Measurements from ENCODE around the gene RNF125.
"Not testable (repeated sequence)": the region's sequence is repeated elsewhere in the genome, so short reads cannot be mapped to it uniquely, and the experiment has no call there.

Gene RNF125

DNA sequence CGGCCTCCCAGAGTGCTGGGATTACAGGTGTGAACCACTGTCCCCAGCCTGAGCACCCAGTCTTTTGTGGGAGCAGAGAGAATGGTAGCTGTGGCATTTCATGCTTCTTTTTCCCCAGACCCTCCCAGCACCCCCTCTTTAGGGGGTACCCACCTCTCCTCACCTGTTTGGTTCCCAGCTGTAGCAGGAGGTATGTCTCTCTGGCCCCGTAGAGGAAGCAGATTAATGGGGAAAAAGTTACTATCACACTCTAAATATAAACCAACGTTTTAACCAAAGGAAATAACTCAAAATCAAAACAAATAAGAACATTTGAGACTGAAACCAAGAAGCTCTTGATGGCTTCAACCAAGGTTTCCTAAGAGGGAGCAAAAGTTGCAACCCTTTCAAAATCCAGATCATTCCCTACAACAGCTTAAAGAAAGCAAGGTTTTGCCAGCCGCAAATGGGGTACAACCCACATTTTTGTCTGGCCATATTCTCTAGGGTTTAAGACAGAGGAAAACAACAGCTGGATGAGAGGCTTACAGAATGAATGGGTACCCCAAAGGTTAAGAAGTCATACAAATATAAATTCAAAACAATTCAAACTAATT, 8.0 kb downstream of the RNF125 start:
- DNase-seq, result no peak

DNA sequence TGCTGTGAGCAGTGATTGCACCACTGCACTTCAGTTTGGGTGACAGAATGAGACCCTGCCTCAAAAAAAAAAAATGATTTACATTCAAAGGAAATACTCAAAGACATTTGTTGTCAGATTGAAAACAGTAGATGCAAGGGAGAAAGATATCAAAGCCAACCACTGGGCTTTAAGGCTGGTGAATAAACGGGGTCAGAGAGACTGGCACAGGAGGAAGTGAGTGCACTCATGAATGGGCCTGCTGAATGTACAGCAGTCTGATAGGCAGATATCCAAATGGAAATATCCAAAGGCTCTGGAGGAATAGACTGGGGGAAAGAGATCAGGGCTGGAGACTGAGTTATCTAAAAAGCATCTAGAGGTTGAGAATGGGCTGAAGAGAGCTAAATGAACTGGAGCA, 10.9 kb downstream of the RNF125 start:
- DNase-seq, result no peak

DNA sequence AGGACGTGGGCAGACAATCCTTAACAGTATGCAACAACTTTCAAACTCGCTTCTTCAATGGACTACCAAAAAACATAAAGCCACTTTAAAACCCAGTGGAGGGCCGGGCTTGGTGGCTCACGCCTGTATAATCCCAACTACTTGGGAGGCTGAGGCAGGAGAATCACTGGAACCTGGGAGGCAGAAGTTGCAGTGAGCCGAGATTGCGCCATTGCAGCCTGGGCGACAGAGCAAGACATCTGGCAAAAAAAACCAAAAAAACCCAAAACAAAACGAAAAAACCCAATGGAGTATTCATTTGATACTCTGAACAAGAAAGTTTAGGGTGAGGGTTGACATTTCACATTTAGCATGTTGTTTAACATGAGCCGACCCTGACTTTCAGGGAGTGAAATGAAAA, 14.0 kb downstream of the RNF125 start:
- DNase-seq, result no peak

DNA sequence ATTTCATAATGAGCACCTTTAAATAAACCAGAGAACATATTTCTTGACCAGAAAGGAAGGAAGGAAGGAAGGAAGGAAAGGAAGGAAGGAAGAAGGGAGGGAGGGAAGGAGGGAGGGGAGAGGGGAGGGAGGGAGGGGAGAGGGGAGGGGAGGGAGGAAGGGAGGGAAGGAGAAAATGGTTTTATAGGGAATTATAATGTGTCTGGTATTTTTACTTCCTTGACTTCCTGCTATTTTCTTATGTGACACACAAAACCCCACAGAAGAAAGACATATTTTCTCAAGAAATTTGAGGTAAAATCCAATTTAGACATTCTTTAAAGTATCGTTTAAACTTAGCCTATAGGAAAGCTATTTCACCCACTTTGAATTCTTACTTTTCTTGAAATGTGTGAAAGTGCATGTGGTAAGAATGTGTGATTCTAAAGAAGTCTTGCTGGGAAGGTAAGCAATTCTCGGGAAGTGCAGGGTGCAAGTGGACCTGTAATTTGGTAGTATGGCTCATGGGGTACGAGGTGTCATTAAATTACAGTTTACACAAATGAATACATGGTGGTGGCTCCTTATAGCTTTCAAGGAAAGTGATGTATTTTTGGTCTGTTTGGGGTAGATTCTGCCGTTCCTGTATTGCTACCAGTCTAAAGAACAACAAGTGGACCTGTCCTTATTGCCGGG, 18.0 kb downstream of the RNF125 start:
- DNase-seq, result no peak

DNA sequence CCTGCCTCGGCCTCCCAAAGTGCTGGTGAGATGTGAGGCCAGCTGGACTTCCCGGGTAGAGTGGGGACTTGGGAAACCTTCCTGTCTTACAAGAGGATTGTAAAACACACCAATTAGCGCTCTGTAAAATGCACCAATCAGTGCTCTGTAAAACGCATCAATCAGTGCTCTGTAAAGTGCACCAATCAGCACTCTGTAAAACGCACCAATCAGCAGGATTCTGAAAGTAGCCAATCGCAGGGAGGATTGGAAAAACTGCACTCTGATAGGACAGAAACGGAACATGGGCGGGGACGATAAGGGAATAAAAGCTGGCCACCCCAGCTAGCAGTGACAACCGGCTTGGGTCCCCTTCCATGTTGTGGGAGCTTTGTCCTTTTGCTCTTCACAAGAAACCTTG, 19.0 kb downstream of the RNF125 start:
- DNase-seq, result no peak

DNA sequence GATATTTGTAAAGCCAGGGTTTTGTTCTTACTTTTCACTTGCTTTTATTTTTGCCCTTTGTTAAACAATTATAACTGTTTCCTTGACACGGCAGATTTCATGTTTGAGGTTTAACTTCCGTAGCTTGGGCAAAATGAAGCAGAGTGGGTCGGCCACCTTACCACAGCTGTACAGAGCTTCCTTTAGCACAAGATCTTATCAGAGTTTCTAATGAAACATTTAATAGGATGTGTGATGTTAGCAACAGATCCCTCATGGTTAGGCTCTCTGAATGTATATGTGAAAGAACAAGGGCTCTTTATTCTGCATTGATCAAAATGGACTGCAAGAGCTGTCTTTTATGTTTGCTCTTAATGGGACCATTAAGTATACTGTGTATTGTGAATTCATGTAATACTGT, 22.3 kb downstream of the RNF125 start:
- DNase-seq, result peak; percentile 22 to 45

DNA sequence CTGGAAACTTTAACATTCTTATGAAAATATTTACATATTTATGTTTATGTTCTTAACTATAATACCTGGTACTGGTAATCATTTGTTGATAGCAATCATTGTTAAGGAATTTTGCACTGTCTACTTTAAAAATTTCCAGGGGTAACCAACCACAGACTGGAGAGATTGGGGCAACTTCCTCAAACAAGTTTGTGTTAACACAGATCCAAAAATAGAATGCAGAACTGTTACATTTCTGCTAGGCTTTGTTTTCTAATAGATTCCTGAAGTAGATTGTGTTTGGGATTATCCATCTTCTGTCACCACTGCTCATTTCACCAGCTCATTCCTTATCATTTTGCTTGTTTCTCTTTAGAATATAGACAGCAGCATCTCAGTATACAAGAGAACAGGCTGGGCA, 23.7 kb downstream of the RNF125 start:
- DNase-seq, result no peak

DNA sequence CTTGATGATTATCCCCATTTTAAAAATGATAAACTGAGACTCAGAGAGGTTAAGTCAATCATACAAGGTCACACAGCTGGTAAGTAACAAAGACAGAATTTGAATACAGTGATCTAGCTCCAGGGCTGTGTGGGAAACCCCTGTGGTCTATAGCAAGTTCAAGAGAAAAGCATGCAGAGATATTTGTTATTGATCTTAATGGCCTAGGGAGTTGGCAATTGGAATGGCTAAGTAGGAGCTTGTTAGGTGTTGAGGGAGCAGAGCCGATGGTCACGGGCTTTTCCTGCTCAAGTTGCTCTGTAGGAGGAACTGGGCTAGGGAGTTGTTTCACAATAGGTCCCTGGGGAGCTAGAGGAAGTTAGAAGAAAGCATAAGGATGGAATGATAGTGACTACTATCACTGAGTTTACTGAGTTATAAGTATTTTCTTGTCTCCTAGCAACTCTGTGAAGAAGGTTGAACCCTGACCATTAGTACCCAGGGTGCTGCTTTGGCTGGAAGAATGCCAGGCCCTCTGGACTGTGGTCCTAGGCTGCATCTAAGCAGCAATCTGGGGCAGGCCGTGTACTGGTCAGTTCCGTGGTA, 30.0 kb downstream of the RNF125 start:
- no peak for DNase-seq

DNA sequence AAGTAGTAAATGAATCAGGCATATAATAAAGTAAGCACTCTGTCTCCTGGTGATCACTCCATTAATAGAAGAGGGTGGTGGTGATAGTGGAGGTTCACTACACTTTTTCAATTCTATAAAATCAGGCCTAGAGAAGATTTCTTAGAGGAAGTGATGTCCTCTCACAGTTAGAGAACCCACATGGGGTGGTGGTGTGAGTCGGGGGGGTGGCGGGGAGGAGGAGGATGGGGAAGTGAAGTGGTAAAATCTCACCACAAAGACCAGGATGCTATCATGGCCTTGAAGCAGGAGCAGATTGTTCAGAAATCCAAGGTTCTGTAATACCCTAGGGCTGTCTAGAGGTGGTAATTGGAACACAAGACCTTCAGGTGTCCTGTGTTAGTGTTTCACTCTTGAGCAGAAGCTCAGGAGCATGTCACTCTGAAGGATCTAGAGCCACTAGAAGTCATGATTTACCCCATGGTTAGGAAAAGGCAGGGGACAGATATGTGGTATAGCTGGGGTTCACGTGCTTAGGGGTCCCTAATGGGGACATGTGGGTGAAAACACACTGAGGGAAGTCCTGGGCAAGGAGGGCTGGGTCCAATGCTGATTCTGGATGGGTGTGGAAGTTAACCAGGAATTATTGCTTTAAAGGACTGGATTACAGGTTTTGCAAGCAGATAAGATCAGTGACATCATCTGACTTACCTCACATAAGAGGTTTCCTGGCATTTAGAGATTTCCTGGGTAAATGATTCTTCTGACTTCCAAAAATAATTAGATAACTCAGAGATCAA, 31.0 kb downstream of the RNF125 start:
- peak; percentile 13 to 17 for DNase-seq

DNA sequence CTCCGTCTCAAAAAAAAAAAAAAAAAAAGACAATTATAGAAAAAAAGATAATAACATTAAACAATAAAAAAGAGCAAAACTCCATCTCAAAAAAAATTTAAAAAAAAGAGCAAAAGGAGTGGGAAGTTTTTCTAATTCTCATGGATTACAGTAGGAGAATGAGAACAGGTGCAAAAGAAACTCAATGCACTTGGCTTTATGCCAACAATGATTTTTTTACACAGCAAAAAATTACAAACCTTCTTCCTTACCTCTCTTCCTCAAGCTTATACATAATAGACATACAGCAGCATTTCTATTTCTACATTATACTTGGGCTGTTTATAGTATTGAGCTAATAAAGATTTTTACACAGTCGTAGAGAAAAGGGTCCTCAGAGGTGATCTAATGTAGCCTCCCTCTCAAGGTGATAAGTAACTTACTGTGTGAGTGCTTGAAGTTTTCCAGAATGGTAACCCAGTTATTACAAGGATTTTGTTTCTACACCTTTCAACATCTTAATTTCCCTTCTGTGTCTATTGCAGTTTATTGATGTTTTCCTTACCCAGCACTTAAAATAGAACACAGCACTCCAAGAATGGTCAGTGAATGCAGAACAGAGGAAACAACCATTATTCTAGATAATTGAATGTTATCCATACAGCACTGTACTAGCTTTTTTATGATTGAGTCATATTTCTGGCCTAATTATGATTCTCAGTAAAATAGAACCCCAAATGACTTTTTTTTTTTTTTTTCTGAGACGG, 38.2 kb downstream of the RNF125 start:
- DNase-seq, result no peak

DNA sequence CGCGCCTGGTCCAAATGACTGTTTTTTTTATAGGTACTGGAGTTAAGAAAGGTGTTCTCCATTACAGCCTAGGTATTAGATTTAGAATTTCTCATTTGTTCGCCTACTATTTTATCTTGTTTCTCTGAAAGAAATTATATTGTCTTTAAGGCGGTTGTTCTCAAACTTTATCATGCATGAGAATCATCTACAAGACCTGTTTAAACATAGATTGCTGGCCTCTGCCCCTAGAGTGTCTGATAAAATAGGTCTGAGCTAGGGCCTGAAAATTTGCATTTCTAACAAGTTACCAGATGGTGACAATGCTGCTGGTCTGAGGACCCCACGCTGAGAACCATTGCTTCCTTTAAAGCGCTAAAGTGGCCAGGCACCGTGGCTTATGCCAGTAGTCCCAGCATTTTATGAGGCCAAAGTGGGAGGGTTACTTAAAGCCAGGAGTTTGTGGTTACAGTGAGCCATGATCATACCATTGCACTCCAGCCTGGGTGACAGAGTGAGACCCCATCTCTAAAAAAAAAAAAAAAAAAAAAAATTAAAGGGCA, 39.1 kb downstream of the RNF125 start:
- no peak for DNase-seq

DNA sequence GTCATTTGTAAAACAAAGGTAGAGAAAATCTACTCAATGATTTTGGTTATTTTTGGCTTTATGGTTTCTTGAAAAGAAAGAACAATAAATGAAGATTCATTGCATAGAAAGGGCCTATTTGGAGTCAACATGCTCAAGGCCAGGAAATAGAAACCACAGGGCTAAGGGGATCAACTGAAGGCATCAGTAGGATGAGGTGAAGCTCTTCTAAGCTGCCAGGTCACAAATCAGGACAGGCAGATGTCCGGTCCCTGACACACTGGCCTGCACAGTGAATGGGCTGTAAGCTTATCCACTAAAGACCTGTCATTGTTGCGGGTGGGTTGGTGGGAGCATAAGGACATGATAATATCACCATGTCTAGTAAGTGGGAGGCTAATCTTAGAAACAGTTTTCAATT, 41.4 kb downstream of the RNF125 start:
- no peak for DNase-seq

DNA sequence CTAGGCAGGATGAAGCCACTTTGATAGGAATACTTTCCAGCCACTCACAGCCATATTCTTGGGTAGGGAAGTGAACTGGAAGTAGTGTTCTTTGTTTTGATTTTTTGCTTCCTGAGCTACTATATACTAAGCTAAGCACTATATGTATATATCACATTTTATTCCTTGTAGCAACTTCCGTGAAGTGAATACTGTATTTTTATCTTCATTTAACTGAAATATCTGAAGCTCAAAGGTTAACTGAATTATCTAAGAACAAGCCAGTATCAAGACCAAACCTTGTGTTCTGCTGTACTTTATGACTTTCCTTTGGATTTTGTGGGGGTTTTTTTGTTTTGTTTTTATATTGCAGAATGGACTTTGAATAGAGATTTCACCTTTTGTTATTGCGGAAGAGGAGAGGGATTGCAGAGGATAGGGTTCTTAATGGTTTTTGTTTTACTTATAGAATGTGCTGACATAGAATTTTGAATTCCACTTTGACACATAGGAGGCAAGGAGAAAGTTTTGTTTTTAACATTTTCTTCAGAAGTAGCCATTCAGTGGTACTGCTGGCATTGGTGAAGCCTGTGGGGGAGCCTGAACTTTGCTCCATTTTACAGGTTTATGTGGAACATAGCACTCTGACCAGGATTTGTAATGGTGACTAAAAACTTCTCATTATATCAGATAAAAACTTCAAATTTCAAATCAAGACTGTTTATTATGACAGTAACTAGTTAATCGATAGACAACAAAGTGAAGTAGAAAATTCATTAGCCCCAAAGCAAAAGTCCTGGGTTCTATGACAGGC, 48.9 kb downstream of the RNF125 start:
- no peak for DNase-seq

DNA sequence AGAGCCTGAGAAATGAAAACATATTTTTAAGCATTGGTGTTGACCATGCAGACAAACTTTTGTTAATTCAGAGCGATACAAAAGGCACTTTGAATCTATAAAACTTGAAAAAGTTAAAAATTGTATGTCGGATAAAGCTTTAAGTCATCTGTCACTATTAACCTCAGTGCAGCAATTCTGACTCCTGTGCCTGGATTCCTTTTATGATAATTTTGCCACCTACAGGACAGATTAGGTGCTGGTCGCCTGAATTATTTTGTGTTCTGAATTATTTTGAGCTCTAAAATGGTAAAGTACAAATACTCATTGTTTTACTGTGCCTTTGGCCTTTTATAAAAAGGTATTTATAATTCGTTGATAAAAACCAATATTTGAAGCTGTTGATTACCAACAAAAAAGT, 53.7 kb downstream of the RNF125 start:
- DNase-seq, result no peak

DNA sequence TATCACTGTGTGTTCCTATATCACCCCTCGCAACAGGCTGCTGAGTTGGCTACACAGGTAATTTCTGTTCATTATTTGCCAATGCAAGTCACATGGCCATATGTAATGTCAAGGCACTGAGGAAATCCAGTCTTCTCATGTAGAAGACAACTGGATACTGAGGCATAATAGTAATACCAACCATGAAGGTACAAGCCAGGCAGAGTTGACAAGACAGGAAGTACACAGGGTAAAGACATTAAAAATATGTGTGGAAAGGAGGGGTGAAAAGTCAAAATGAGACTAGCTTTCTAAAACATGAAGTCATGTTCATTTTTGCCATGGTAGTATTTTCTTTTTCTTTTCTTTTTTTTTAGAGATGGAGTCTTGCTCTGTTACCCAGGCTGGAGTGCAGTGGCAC, 55.6 kb downstream of the RNF125 start:
- DNase-seq, result no peak

DNA sequence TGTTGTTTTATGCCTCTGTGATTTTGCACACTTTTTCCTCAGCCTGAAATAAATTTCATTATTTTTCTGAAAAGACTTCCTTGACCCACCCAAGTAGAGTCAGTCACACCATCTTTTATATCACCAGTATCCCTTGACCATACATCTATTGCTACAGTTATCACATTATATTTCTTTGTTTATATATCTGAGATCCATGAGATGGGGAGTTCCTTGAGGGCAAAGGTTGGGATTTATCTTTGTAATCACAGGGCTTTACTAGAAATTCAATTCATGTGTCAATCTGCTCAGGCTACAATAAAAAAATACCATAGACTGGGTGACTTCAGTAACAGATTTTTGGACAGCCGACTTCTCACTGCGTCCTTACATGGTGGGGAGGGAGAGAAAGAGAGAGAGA, 60.2 kb downstream of the RNF125 start:
- DNase-seq, result no peak

DNA sequence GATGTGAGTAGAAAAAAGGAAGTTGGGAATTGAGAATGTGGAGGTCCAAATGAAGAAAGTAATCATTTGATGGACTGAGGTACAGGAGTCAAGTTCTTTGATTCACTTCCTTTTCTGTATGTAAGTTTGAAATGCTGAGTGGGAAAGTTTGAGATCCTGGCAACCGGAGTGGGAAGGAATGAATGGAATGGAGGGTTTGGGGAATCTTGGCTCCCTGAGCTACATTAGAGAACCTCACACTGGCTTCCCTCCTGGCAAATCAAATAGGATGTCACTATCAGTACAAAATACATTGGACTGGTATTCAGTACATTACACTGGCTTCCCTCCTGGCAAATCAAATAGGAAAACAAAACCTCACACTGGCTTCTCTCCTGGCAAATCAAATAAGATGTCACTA, 63.3 kb downstream of the RNF125 start:
- DNase-seq, result no peak

DNA sequence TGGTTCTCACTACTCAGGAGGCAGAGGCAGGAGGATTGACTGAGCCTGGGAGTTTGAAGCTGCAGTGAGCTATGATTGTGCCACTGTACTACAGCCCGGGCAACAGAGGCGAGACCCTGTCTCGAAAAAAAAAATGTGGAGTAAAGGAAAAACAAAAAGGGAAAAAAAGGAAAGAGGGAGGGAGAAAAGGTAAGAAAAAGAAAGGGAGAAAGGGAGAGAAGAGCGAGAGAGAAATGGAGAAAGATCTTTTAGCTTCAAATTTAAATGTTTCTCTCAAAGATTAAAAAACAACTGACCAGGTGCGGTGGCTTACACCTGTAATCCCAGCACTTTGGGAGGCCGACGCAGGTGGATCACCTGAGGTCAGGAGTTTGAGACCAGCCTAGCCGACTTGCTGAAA, 65.2 kb downstream of the RNF125 start:
- no peak for DNase-seq

DNA sequence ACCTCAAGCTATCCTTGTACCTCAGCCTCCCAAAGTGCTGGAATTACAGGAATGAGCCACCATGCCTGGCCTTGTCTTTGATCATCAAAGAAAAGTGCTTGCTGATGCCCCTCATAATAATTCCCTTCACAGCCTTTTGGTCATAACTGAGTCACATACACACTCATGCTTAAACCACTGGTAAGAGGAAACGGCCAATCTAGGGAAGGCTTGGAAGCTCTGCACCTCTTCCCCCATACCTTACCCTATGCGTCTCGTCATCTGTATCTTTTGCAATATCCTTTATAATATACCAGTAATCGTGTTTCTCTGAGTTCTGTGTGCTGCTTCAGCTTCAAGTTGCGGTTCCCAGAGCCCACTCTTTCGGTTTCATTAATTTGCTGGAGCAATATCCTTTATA, 68.3 kb downstream of the RNF125 start:
- DNase-seq, result no peak

DNA sequence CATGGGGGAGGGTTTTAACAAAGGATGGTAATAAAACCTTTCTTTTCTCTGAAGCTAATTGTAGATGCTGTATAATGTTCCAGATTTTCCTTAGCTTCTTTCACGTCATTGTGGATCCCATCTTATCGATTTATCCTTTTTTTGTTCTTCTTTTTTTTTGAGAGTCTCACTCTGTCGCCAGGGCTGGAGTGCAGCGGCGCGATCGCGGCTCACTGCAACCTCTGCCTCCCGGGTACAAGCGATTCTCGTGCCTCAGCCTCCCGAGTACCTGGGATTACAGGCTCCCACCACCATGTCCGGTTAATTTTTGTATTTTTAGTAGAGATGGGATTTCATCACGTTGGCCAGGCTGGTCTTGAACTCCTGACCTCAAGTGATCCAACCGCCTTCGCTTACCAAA, 72.2 kb downstream of the RNF125 start:
- not testable (repeated sequence) for DNase-seq

DNA sequence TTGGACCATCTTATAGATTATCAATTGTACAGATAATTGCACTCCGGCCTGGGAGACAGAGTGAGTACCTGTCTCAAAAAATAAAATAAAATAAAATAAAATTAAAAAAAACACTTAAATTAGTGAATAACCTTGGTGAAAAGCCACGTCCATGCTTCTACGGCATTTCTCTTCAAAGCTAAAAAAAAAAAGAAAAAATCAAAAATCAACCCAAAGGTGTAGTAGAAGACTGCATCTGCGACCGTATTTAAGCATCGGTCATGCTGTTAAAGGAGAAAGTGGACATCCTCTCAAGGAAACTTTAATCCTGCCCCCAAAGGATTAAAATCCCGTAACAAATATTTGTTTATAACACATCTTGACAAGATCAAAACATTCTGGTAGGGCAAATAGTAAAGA, 72.7 kb downstream of the RNF125 start:
- DNase-seq, result no peak

Data from stimulated activated CD4-positive, alpha-beta T cell treated with anti-CD3 and anti-CD28 coated beads, Interleukin-4, amount 100 ng/mL, for 4 hours (primary cell).